Neuronal stem cell (in vitro differentiated cells): Measurements from ENCODE around the gene TEX26.

Experiments used
- DNase-seq: peaks from one replicate; pipeline ENCODE4 v3.0.0-alpha.2; 2013; ENCODE audit warnings: low spot score
- H2AFZ ChIP-seq: one replicate; pipeline ENCODE4 v1.6.1; 2013; ENCODE audit warnings: mild to moderate bottlenecking, low read length, inconsistent platforms
- H2AK5ac ChIP-seq: 2 replicates; pipeline ENCODE4 v1.6.1; 2013; ENCODE audit warnings: low read depth, mild to moderate bottlenecking, inconsistent platforms, low read length, moderate library complexity, mixed read lengths
- H2BK120ac ChIP-seq: 2 replicates; pipeline ENCODE4 v1.6.1; 2013; ENCODE audit warnings: low read depth, mild to moderate bottlenecking, inconsistent platforms, low read length, moderate library complexity, mixed read lengths
- H2BK12ac ChIP-seq: one replicate; pipeline ENCODE4 v1.6.1; 2013; ENCODE audit warnings: low read length, inconsistent platforms
- H2BK15ac ChIP-seq: 2 replicates; pipeline ENCODE4 v1.6.1; 2013; ENCODE audit warnings: mild to moderate bottlenecking, low read length, inconsistent platforms, mixed read lengths
- H2BK5ac ChIP-seq: one replicate; pipeline ENCODE4 v1.6.1; 2013; ENCODE audit warnings: inconsistent platforms, mild to moderate bottlenecking, low read length, moderate library complexity
- H3K14ac ChIP-seq: one replicate; pipeline ENCODE4 v1.6.1; 2013; ENCODE audit warnings: low read length, inconsistent platforms
- H3K18ac ChIP-seq: 2 replicates; pipeline ENCODE4 v1.6.1; 2013; ENCODE audit warnings: low read length, inconsistent platforms
- H3K23ac ChIP-seq: 2 replicates; pipeline ENCODE4 v1.6.1; 2013; ENCODE audit warnings: low read depth, mild to moderate bottlenecking, mixed read lengths, low read length, inconsistent platforms; ENCODE audit not compliant: poor library complexity
- H3K27ac ChIP-seq: replicated peaks from 3 replicates; pipeline ENCODE4 v1.5.1; 2013; ENCODE audit warnings: low read length, inconsistent platforms
- H3K27me3 ChIP-seq, 3 experiments: 2 replicates each; pipeline ENCODE4 v1.6.1; 2013; ENCODE audit warnings: low read length in 3 of 3, mild to moderate bottlenecking in 2 of 3, inconsistent platforms in 1 of 3, low read depth in 1 of 3, mixed read lengths in 1 of 3, moderate library complexity in 1 of 3; ENCODE audit not compliant: control insufficient read depth in 3 of 3, insufficient read depth in 3 of 3
- H3K36me3 ChIP-seq, 2 donors: replicated peaks in 1 of 2; 2 replicates each; pipeline ENCODE4 v1.6.1; 2013; ENCODE audit warnings: low read length in 2 of 2; ENCODE audit not compliant: control insufficient read depth in 2 of 2, insufficient read depth in 2 of 2
- H3K4ac ChIP-seq: 2 replicates; pipeline ENCODE4 v1.6.1; 2013; ENCODE audit warnings: inconsistent platforms, mild to moderate bottlenecking, low read length, moderate library complexity
- H3K4me1 ChIP-seq, 2 donors: 1 replicate in 1 of 2; 2 replicates in 1 of 2; pipeline ENCODE4 v1.6.1; 2013; ENCODE audit warnings: low read length in 2 of 2, low read depth in 1 of 2; ENCODE audit not compliant: control insufficient read depth in 2 of 2, insufficient read depth in 1 of 2
- H3K4me2 ChIP-seq: one replicate; pipeline ENCODE4 v1.6.1; 2013; ENCODE audit warnings: mild to moderate bottlenecking, low read length, inconsistent platforms; ENCODE audit not compliant: insufficient read depth, poor library complexity, severe bottlenecking
- H3K4me3 ChIP-seq, 2 donors: 2 replicates each; pipeline ENCODE4 v1.5.1; 2013; ENCODE audit warnings: low read length in 2 of 2, mild to moderate bottlenecking in 2 of 2, inconsistent platforms in 1 of 2, moderate library complexity in 1 of 2
- H3K79me1 ChIP-seq: one replicate; pipeline ENCODE4 v1.6.1; 2013; ENCODE audit warnings: low read depth, mild to moderate bottlenecking, inconsistent platforms, low read length, moderate library complexity
- H3K9ac ChIP-seq: one replicate; pipeline ENCODE4 v1.6.1; 2013; ENCODE audit warnings: mild to moderate bottlenecking, low read depth, low read length, inconsistent platforms; ENCODE audit not compliant: poor library complexity
- H3K9me3 ChIP-seq, 2 donors: replicated peaks in 1 of 2; 2 replicates each; pipeline versions ENCODE3 to v1.6.1; 2013; ENCODE audit warnings: low read length in 2 of 2, mild to moderate bottlenecking in 2 of 2, inconsistent platforms in 1 of 2, low read depth in 1 of 2, mixed read lengths in 1 of 2, moderate library complexity in 1 of 2; ENCODE audit not compliant: control insufficient read depth in 2 of 2, insufficient read depth in 1 of 2
- H4K8ac ChIP-seq: one replicate; pipeline ENCODE4 v1.6.1; 2013; ENCODE audit warnings: low read depth, mild to moderate bottlenecking, inconsistent platforms, low read length, moderate library complexity
- H4K91ac ChIP-seq: one replicate; pipeline ENCODE4 v1.6.1; 2013; ENCODE audit warnings: low read length, low read depth, mild to moderate bottlenecking, inconsistent platforms; ENCODE audit not compliant: poor library complexity
- WGBS, 2 donors: extraction: QIAGEN DNeasy Blood & Tissue Kit; methylation state at CpG; one replicate each; pipeline ENCODE4 v1.1.7; 2013; ENCODE audit warnings: missing lambda C conversion rate in 2 of 2, mixed read lengths in 1 of 2; ENCODE audit not compliant: insufficient read length in 2 of 2, insufficient replicate concordance in 1 of 2; ENCODE audit errors: extremely low coverage in 2 of 2; 5-methylcytosine and 5-hydroxymethylcytosine counted together

TEX26 gene

GRCh38 chr13:30920162-30920909 is 12.1 kb upstream of the TEX26 start:
- Histone ChIP-seq H3K27ac (no peak overlapping the region), H4K8ac (no peak overlapping the region), H2BK5ac (no peak overlapping the region), H3K9me3 (no peaks in the 10 kb centered on the region), H2BK15ac (no peak overlapping the region), H2AK5ac (no peak overlapping the region), H2BK12ac (no peak overlapping the region), H3K14ac (no peak overlapping the region), H3K27me3 (no peaks in the 10 kb centered on the region), H3K23ac (no peak overlapping the region), H3K4me3 (no peak overlapping the region), H3K18ac (no peak overlapping the region), H3K79me1 (no peaks in the 10 kb centered on the region), H2AFZ (no peak overlapping the region), H3K36me3 (no peaks in the 10 kb centered on the region), H3K4ac (no peak overlapping the region), H2BK120ac (no peak overlapping the region), H4K91ac (no peak overlapping the region), H3K4me2 (no peak overlapping the region), H3K4me1 (peaks cover 2 to 3% of the 10 kb centered on the region in 2 donors), H3K9ac (no peak overlapping the region)
- no CpG with 5 or more reads among the region's 5 CpGs for WGBS, 2 donors
- no peak for DNase-seq

- Histone ChIP-seq H3K14ac (no peak overlapping the region), H2BK120ac (no peak overlapping the region), H4K8ac (no peak overlapping the region), H3K27me3 (no peaks in the 10 kb centered on the region), H3K9ac (no peak overlapping the region), H3K23ac (no peak overlapping the region), H3K4me3 (no peak overlapping the region), H3K4me1 (peaks cover 0 to 3% of the 10 kb centered on the region in 2 donors), H3K18ac (no peak overlapping the region), H3K4ac (no peak overlapping the region), H2BK5ac (no peak overlapping the region), H2BK12ac (no peak overlapping the region), H3K9me3 (no peaks in the 10 kb centered on the region), H3K27ac (no peak overlapping the region), H4K91ac (no peak overlapping the region), H3K4me2 (no peak overlapping the region), H3K79me1 (no peaks in the 10 kb centered on the region), H2AK5ac (no peak overlapping the region), H3K36me3 (no peaks in the 10 kb centered on the region), H2AFZ (peak overlapping the region; percentile 5), H2BK15ac (no peak overlapping the region)
- DNase-seq, result no peak
- no CpG with 5 or more reads among the region's 1 CpG for WGBS, 2 donors
Measured at GRCh38 chr13:30923418-30923817, 9.0 kb upstream of the TEX26 start.

- whole genome bisulfite sequencing, 2 donors, result no CpG with 5 or more reads among the region's 3 CpGs
- no peak overlapping the region for H2BK12ac ChIP-seq
- H3K4me3 ChIP-seq, result no peak overlapping the region
- H3K79me1 ChIP-seq, result no peaks in the 10 kb centered on the region
- H2BK15ac ChIP-seq, result no peak overlapping the region
- no peak for DNase-seq
- H3K36me3 ChIP-seq, result no peaks in the 10 kb centered on the region
- no peak overlapping the region for H3K14ac ChIP-seq
- no peak overlapping the region for H3K4ac ChIP-seq
- H3K9ac ChIP-seq, result no peak overlapping the region
- H3K4me2 ChIP-seq, result no peak overlapping the region
- H2BK120ac ChIP-seq, result no peak overlapping the region
- no peak overlapping the region for H2AK5ac ChIP-seq
- no peaks in the 10 kb centered on the region for H3K9me3 ChIP-seq
- H3K4me1 ChIP-seq, result peaks cover 0 to 3% of the 10 kb centered on the region in 2 donors
- H2BK5ac ChIP-seq, result no peak overlapping the region
- no peak overlapping the region for H4K8ac ChIP-seq
- H4K91ac ChIP-seq, result no peak overlapping the region
- H2AFZ ChIP-seq, result peak overlapping the region; percentile 55
- H3K18ac ChIP-seq, result no peak overlapping the region
- H3K27ac ChIP-seq, result no peak overlapping the region
- H3K23ac ChIP-seq, result no peak overlapping the region
- H3K27me3 ChIP-seq, result no peaks in the 10 kb centered on the region
Measured at GRCh38 chr13:30924721-30925120, 7.7 kb upstream of the TEX26 start.

- H2AFZ ChIP-seq, result no peak overlapping the region
- WGBS, 2 donors, result no CpG with 5 or more reads among the region's 1 CpG
Measured at GRCh38 chr13:30925429-30925828, 7.0 kb upstream of the TEX26 start.

More at GRCh38 chr13:30925429-30925828, 7.0 kb upstream of the TEX26 start:
- Histone ChIP-seq H3K18ac (no peak overlapping the region), H3K4me3 (no peak overlapping the region), H3K4ac (no peak overlapping the region), H2BK15ac (no peak overlapping the region), H4K91ac (no peak overlapping the region), H3K4me1 (peaks cover 0 to 3% of the 10 kb centered on the region in 2 donors), H3K79me1 (no peaks in the 10 kb centered on the region), H2AK5ac (no peak overlapping the region), H3K9ac (no peak overlapping the region), H3K4me2 (no peak overlapping the region), H3K14ac (no peak overlapping the region), H3K36me3 (no peaks in the 10 kb centered on the region), H2BK120ac (no peak overlapping the region), H4K8ac (no peak overlapping the region), H2BK5ac (no peak overlapping the region), H3K23ac (no peak overlapping the region), H3K27me3 (no peaks in the 10 kb centered on the region), H3K9me3 (no peaks in the 10 kb centered on the region), H3K27ac (no peak overlapping the region), H2BK12ac (no peak overlapping the region)
- no peak for DNase-seq
